ENCODE measurements around the gene OBP2A.

OBP2A gene

DNA sequence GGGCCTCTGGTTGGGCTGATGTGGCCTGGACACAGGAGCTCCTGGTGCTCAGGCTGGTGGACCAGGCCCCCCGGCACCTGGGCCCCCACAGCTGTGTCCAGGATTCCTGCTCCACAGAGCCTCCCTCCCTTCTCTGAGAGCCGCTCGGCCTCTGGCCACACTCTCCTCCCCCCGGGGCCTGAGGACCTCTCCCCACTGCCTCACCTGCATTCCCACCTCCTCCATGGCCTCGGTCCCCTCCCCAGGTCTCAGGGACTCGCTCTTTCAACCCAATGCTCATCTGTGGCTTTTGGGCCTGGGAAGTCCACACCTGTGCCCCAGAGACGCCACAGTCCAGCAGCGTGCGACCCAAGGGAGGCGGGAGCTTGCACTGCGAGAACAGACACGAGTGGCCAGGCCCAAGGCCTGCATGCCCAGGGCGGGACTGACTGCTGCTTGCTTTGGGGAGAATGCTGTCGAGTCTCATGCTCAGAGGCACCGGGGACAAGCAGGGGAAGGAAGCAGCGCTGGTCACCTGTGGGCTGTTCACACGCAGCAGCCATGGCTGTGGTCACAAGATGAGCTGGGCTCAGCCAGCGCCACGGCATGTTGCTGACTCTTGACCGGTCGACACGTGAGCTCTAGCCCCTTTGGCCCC lies 30.2 kb downstream of the OBP2A start:
- in situ Hi-C loops (cut with MboI; ENCODE audit: low sequenced_read_pairs): no loop called here

DNA sequence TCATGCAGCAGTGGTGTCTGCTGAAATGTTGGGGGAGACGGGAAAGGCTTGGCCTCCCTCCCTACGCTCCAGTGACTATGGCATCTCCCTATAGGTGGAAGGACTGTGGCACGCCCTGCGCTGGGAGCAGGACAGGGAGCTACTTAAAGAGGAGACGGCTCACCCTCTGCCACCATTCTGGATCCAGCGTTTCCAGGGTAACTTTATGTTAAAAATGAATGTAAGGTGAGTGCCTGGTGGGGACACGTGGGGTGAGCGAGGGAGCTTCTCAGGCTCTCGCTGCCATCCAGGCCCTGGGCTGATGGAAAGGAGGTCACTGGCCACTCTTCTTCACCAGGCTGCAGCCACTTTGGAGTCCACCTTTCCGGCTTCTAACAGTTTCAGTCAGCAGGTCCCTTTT lies 31.3 kb downstream of the OBP2A start:
- in situ Hi-C loops (cut with MboI; ENCODE audit: low sequenced_read_pairs): no loop called here

DNA sequence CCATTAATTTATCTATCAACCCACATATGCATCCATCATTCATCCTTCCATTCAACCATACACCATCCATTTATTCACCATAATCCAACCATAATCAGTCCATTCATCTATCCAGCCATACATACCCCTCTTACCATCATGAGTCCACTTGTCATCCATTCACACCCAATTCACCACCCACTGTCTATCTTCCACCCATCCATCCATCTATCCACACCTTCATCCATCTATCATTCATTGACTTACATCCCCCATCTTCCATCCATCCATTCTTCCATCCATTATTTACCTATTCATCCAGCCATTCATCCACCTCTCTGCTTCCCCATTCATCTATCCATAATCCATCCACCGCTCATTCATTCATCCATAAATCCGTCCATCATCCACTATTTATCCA lies 33.4 kb downstream of the OBP2A start:
- in situ Hi-C loops (cut with MboI; ENCODE audit: low sequenced_read_pairs): no loop called here

DNA sequence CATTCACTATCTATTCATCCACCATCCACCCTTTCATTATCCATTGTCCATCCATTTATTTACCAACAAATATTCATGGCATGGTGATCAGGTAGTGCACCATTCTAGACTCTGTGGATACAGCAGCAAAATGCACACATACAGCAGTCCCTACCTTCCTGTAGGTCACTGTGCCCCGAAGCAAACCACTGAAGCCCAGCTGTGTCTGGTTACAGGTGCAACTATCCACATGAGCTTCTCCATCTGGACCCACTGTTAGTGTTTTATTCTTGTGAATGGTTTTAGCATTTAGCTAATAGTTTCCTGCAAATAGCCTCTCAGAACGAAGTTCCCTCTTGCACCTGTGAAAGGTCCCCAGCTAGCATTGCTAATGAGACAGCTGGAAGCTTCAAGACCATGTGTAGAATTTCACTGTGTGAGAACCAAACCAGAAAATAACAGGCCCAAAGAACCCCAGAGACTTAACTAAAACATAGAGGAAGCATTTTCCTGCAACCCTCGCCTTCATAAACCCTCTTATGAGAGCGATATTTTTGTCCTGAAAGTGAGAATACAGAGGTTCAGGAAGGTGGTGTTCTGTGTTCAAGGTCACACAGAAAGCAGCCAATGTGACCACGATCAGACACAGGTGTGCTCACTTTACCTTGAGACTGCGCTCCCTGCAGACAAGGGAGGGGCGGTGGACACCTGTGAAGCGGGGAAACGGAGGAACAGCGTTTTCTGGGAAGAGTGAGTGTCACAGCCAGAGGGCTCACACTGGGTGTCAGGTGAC lies 34.1 kb downstream of the OBP2A start:
- in situ Hi-C loops (cut with MboI; ENCODE audit: low sequenced_read_pairs): no loop called here

DNA sequence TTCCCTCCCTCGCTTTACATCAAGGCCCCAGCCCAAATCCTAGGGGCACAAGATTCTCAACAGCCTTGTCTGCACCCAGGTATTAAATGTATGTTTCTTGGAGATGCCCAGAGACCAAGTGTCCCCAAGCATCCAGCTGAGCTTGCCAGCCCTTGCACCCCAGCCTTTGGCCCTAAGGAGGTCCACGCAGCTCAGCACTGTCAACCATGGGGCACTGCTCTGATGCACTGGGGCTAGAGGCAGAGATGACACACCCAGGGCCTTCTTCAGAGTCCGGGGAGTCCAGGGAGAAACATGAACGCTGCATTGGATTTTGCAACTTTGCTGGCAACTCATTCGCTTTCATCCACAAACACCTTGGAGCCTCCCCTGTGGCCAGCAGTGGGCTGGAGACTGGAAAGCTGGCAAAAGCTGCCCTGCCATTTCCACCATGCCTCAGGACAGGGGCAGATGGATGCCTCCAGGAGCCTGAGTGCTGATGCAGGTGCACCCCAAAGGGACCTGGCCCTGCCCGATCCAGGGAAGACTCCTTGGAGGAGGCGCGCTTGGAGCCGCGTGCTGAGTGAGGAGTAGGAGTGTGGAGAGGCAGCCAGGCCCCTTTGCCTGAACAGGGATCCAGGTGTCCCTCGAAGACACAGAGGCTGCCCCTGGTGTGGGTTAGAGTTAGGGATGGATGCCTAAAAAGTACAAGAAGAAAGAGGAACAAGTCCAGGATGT lies 34.9 kb downstream of the OBP2A start:
- in situ Hi-C loops (cut with MboI; ENCODE audit: low sequenced_read_pairs): no loop called here

DNA sequence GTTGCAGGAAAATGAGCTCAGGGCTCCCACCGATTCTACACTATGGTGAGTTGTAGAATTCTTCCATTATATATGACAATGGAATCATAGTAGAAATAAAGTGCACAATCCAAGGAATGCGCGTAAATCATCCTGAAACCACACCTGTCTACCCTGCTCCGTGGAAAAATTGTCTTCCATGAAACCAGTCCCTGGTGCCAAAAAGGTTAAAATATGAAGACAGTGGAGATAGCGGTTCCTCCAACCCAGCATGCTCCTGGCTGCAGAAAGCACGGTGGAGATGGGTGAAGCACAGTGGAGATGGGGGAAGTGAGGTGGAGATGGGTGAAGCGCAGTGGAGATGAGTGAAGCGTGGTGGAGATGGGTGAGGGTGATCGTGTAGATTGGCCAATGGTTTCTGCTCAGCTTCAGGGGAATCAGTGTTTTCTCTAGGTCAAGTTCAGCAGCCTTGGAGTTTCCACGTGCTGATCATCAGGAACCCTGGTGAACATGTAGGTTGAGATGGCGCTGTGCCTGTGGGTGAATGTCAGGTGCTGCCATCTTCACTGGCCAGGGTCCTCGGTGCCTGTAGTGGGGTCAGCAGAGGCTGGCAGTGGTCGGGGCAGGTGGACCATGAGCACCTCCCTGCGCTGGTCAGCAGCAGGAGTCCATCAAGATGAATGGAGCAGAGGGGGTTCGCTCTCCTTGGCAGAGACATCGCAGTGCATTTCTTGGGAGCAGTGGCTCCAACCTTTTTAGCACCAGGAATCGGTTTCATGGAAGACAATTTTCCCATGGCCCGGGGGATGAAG lies 35.9 kb downstream of the OBP2A start:
- in situ Hi-C loops (cut with MboI; ENCODE audit: low sequenced_read_pairs): no loop called here

DNA sequence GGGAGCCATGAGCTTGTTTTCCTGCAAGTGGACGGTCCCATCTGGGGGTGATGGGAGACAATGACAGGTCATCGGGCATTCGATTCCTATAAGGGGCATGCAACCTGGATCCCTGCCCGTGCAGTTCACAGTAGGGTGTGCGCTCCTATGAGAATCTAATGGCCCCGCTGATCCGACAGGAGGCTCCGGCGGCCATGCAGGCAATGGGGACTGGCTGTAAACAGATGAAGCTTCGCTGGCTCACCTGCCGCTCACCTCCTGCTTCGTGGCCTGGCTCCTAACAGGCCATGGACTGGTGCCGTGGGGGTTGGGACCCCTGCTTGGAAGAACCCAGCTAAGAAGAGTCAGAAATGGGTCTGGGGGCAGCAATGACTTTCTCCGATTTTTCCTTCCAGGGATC lies 36.6 kb downstream of the OBP2A start:
- in situ Hi-C loops (cut with MboI; ENCODE audit: low sequenced_read_pairs): no loop called here

DNA sequence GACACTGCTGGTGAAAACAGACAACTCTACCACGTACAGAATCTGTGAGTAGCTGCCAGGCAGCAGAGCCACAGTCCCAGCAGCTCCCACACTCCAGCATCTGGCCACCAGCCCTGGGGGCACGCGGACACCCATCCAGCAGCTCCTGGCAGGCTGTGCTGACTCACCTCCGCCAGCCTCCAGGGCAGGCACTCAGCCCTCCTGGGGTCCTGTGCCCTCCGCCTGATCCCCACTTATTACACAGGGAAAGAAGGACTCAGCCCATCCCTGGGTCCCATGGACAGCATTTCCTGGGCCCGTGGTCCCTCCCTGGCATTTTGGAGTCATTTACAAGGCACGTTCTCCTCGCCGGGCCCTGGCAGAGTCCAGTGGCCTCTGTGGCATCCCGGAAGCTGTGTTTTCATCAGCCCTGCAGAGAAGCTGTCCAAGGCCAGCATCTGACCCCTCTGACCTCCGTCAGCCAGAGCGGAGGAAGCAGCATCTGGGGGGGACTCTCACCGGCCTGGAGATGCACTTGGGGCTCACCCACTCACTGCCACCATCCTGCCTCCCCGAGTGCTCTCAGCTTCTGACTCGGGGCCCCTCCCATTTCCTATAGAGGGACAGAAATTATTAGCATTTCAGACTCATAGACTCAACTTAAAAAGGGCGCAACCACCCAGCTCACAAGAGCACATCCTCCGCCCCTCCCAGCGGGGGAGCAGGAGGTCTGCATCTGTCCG lies 37.2 kb downstream of the OBP2A start:
- in situ Hi-C loops (cut with MboI; ENCODE audit: low sequenced_read_pairs): no loop called here

DNA sequence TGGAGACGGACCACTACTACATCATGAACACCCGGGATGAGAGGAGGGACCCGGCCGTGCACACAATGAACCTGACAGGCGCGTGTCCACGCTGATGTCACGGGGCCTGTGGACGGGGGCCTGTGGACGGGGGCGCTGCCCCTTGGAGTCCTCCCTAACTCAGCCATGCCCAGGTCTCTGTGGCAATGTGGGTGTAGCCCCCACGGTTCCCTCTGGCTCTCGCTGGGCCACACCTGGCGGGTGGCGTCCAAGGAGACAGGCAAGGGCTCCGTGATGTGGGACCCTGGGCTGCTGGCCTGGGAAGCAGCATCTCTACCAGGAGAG lies 37.7 kb downstream of the OBP2A start:
- in situ Hi-C loops (cut with MboI; ENCODE audit: low sequenced_read_pairs): no loop called here

DNA sequence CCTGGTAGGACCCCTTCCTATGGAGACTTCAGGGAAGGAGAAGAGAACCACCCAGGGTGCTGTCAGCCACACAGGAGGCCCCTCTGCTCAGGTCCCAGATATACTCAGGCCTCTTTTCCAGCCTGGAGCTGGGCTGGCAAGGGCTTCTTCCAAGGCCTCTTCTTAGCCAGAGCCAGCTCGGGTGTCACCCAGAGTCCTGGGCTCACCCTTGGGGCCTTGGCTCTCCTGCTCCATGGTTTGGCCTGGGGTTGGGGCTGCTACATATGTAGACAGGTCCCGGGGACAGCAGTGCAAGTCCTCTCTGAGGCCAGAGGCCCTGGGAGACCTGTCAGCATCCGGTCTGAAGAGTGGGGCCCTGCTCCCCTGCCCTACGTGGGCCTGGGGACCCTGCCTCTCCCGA lies 38.4 kb downstream of the OBP2A start:
- in situ Hi-C loops (cut with MboI; ENCODE audit: low sequenced_read_pairs): no loop called here

DNA sequence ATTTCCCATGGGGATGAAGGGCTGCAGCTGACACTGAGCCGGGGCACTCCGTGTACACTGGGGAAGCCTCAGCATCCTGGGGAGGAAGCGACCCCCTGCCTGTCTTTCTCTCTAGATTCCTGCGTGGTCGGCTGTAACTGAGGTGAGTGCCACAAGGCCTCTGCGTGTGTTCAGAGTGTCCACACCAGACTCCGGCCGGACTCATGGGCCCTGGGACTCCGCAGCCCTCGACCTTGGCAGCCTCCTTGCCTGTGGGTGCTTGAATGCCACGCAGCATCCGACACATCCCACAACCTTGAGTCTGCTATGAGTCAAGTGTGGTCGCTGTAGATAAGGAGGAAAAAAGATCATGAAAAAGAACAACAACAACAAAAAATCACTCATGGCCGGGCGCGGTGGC lies 39.0 kb downstream of the OBP2A start:
- in situ Hi-C loops (cut with MboI; ENCODE audit: low sequenced_read_pairs): no loop called here

DNA sequence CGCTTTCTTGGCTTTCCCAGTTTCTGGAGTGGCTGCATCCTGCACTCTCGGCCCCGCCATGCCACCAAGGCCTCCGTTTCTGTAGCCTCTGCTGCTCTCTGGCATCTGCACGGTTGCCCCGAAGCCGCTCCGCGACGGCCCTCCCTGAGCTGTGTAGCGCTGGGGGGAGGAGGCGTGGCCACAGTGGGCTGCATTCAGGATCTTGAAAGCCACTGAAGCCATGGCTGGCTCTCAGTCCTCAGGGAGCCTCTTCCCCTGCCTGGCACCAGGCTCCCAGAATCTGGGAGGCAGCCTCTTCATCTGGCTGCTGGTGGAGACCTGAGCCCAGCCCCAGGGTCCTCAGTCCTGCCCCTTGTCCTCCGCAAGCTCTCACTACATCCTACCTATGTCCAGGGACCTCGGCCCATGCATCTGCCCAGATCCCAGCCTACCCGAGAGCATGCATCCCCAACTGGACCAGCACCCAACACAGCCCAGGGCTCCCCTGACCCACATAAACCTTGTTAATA lies 40.7 kb downstream of the OBP2A start:
- in situ Hi-C loops (cut with MboI; ENCODE audit: low sequenced_read_pairs): no loop called here

DNA sequence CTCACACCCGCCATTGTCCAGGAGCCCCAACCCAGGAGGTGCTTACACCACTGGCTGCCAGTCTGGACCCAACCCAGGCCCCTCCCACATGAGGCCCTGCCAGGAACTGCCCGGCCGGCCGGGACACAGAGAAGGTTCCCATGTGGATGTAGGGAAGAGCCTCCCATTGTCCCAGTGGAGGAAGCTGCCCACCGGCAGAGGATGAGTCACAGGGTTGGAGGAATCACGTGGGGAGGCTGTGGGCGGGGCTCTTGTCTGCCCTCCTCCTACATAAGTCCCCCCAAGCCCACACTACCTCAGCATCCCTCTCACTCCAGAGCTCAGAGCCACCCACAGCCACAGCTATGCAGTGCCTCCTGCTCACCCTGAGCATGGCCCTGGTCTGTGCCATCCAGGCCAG lies 41.7 kb downstream of the OBP2A start:
- in situ Hi-C loops (cut with MboI; ENCODE audit: low sequenced_read_pairs): no loop called here

DNA sequence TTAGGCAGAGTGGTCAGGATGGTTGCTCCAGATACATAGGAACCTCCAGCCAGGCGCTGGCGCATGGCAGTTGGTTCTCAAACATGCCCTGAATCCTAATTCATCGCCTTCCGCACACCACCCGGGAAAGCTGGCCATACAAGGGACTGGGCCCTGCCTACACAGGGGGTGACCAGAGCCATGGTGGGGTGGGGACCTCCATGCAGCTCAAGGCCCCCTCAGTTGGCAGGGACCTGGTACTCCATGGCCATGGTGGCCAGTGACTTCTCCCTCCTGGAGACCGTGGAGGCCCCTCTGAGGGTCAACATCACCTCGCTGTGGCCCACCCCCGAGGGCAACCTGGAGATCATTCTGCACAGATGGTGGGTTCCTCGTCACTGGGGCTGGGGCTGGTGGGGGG lies 42.4 kb downstream of the OBP2A start:
- in situ Hi-C loops (cut with MboI; ENCODE audit: low sequenced_read_pairs): no loop called here

DNA sequence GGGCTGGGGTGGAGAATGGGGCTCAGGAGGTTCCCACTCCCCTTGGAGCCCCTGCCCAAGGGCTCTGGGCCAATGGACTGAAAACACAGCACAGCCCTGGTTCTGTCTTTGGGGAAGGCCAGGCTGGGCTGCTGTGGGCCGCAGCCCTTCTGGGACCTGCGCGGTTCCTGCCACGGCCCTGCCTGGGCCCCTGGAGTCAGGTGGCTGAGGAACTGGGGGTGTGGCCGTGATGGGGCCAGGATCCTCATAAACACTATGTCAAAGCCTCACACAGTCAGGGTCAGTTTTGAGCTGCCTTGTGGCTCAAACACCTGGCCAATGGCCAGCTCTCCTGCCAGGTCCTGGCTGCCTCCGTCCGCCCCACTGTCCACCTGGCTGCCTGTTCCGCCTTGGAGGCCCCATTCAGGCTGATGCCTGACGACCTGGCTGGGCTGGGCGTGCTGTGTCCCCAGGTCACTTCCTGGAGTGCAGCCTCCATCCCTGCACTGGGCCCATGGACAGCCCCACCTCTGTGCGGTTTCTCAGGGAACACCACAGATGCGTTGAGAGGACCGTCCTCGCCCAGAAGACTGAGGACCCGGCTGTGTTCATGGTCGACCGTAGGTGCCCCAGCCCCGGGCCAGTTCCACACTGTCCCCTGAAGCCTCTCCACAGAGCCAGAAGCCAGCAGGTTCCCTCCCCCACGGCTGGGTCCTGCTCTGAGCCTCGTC lies 43.1 kb downstream of the OBP2A start:
- in situ Hi-C loops (cut with MboI; ENCODE audit: low sequenced_read_pairs): no loop called here

DNA sequence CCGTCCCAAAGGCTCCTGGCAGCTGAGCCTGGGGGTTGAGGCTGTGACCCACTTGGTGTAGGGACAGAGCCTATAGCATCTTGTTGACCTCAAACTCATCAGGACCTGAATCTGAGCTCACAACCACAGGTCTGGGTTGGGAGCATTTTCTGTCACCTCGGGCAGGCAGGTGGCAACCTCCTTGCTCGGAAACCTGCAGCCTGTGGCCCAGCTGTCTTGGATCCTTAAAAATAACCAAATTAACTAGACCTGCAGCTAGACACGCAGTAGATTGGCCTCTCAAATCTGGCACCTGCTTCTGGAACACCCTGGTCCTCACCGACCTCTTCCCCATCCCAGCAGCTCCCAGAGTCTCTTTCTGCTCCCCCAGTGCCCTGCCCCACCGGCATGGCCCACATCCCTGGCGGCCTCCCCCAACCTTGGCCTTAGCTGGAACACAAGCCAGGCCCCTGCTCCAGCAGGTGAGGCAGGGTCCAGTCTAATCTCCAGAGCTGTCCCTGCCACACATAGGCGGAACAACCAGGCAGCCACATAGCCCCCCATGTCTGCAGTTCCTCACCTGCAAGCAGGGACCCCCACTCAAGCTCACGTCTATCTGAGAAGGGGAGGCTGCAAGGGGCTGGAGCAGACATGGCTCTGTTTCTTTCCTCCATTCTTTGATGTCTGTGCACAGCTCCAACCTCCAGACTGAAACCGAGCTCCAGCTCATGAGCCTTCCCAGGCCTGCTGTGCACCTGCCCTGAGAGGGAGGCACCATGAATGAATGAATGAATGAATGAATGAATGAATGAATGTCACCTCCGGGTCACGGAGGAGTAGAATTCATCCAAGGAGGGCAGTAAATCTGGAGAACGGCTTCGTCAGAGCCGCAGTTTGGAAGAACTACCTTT lies 43.9 kb downstream of the OBP2A start:
- in situ Hi-C loops (cut with MboI; ENCODE audit: low sequenced_read_pairs): no loop called here

DNA sequence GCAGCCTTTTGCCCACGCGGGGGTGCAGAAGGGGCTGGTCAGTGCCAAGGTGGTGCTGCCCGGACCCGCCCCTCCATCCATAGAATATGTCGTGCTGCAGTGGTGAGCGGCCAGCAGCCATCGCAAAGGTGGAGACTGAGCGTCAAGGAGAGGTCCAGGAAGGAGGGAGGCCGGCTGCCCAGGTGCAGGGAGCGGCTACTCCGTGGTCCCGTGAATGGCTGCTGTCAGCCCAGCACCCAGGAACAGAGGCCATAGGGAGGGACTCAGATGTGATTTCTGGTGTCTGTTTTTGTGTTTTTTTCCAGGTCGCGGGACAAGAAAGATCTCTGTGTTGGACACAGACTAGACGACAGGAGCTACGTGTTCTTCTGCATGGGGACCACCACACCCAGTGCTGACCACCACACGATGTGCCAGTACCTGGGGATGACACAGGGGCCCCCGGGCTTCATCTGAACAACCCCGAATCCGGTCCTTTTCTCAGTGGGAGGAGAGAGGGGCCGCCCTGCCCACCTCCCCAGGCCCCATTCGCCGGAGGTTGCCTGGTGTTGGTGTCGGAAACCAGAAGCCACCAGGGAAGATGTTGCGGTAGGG lies 44.7 kb downstream of the OBP2A start:
- in situ Hi-C loops (cut with MboI; ENCODE audit: low sequenced_read_pairs): no loop called here

DNA sequence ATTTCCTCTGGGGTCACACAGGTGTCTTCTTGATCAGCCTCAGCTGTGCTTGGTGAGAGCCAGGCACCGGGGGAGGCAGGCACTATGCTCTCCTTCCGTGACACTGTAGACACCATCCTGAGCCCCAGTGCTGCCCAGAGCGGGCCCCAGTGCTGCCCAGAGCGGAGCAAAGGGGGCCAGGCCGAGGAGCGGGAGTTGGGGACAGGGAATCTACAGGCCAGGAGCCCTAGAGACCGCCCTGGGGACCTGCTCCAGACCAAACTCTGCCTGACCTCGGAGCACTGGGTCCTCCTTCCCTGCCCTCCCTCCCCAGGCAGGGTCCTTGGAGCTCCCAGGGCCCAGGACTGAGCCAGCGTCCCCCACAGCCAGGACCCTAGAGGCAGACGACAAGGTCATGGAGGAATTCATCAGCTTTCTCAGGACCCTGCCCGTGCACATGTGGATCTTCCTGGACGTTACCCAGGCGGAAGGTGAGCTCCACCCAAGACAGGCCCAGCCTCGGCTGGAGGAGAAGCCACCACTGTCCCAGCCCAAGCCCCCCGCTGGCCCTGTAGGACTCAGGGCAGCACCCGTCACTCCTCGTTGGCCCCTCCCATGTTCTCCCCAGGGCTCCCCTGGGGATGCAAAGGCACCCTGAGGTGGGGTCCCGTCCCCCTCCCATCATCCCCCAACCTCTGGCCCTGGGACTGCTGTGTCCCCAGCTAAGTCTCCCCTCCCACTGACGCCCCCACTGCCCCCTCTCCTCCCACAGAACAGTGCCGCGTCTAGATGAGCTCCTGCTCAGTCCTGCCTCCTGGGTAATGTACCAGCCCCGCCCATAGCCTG lies 45.8 kb downstream of the OBP2A start:
- in situ Hi-C loops (cut with MboI; ENCODE audit: low sequenced_read_pairs): no loop called here

All from HL-60/S4 treated with phorbol 12-myristate 13-acetate at 8.2 ng/mL for 4 days and 3 days (cell line).